HepG2 (cell line): Measurements from ENCODE around the gene ARL3. TPM values are rescaled to one million over a fixed set of nuclear protein-coding genes. Genes with fewer than 3 reads are reported as not detected.

ENCODE experiments used
- ATF3 ChIP-seq: sonication (generic); formaldehyde crosslinking; IDR thresholded peaks from 2 replicates; pipeline ENCODE4 v1.4.0; 2020; ENCODE audit warnings: missing genetic modification reagents
- HDAC2 ChIP-seq: sonication (generic); formaldehyde crosslinking; IDR thresholded peaks from 2 replicates; pipeline ENCODE4 v1.4.0; 2020; ENCODE audit warnings: missing genetic modification reagents
- HNRNPH1 ChIP-seq: fragments of 200-400 bp; formaldehyde crosslinking; optimal IDR thresholded peaks from 2 replicates; pipeline ENCODE3; 2017; ENCODE audit warnings: mild to moderate bottlenecking, low read depth, low read length
- NCOA2 ChIP-seq: sonication (generic); formaldehyde crosslinking; IDR thresholded peaks from 2 replicates; pipeline ENCODE4 v1.8.0; 2022; ENCODE audit warnings: inconsistent platforms
- PAX8 ChIP-seq: sonication (generic); formaldehyde crosslinking; IDR thresholded peaks from 2 replicates; pipeline ENCODE4 v1.8.0; 2022; ENCODE audit warnings: mild to moderate bottlenecking, missing genetic modification reagents, borderline replicate concordance
- PAXIP1 ChIP-seq: sonication (generic); formaldehyde crosslinking; conservative IDR thresholded peaks from 2 replicates; pipeline ENCODE4 v1.4.0; 2020; ENCODE audit warnings: mild to moderate bottlenecking, missing genetic modification reagents, moderate library complexity
- SP4 ChIP-seq: sonication (generic); formaldehyde crosslinking; IDR thresholded peaks from 2 replicates; pipeline ENCODE4 v1.8.1; 2023; ENCODE audit warnings: mild to moderate bottlenecking, missing genetic modification reagents
- ZBTB10 ChIP-seq: sonication (generic); formaldehyde crosslinking; IDR thresholded peaks from 2 replicates; pipeline ENCODE4 v1.4.0; 2020; ENCODE audit warnings: missing genetic modification reagents, borderline replicate concordance
- ZBTB34 ChIP-seq: sonication (generic); formaldehyde crosslinking; IDR thresholded peaks from 2 replicates; pipeline ENCODE4 v1.8.0; 2022; ENCODE audit warnings: mild to moderate bottlenecking, missing genetic modification reagents
- ZNF251 ChIP-seq: sonication (generic); formaldehyde crosslinking; IDR thresholded peaks from 2 replicates; pipeline ENCODE4 v1.9.0; 2021; ENCODE audit warnings: mild to moderate bottlenecking, missing genetic modification reagents
- ZNF274 ChIP-seq: sonication (generic); formaldehyde crosslinking; IDR thresholded peaks from 2 replicates; pipeline ENCODE4 v1.5.1; 2020; ENCODE audit warnings: mild to moderate bottlenecking, missing genetic modification reagents
- ZNF280B ChIP-seq: sonication (generic); formaldehyde crosslinking; IDR thresholded peaks from 2 replicates; pipeline ENCODE4 v1.5.0; 2020; ENCODE audit warnings: missing genetic modification reagents, mild to moderate bottlenecking, borderline replicate concordance
- ZNF431 ChIP-seq: sonication (generic); formaldehyde crosslinking; IDR thresholded peaks from 2 replicates; pipeline ENCODE4 v1.9.0; 2022; ENCODE audit warnings: missing genetic modification reagents, low read depth, mild to moderate bottlenecking, borderline replicate concordance
- ZNF709 ChIP-seq: sonication (generic); formaldehyde crosslinking; IDR thresholded peaks from 2 replicates; pipeline ENCODE4 v1.5.0; 2020; ENCODE audit warnings: mild to moderate bottlenecking, missing genetic modification reagents
- polyA plus RNA-seq, 8 experiments: library from polyadenylated mRNA; depleted of rRNA in 3 of 8; stranded (reverse) in 7 of 8; unstranded in 1 of 8; fragments of >200 nt; fragmentation: Illumina TruSeq in 4 of 8; extraction: Trizol in 4 of 8; gene quantifications; 2 replicates each; pipeline versions ENCODE4 v1.2.1 to v1.2.3, GENCODE V29; 2011 to 2016; ENCODE audit warnings: low read depth in 4 of 8, missing spikeins in 1 of 8, mixed read lengths in 1 of 8; ENCODE audit not compliant: insufficient read depth in 1 of 8
- total RNA-seq, 5 experiments: library from RNA; depleted of rRNA; stranded (reverse); fragments of >200 nt; fragmentation: Illumina TruSeq; extraction: Trizol; gene quantifications; 2 replicates each; pipeline ENCODE4 v1.2.3, GENCODE V29; 2016; ENCODE audit warnings: low read depth in 1 of 5

ARL3 gene
- total and polyA plus RNA-seq, 2 of the 13 experiments (the other 11 are each of a cell fraction or from before 2014, with no cell fraction given) = 5.2 to 6.6 TPM

- TF ChIP-seq HDAC2 (CRISPR knock-in tag) = peak; percentile 10; the same call in 1 of the 2 replicates
- TF ChIP-seq ZNF431 (CRISPR knock-in tag) = peak; percentile 69; the same call in 1 of the 2 replicates
- peak; percentile 21; the same call in 1 of the 2 replicates for TF ChIP-seq ATF3
- TF ChIP-seq ZNF709 = 0 out of 2 replicates have a peak, but pooled peaks have one; percentile 29
- no peak for TF ChIP-seq NCOA2 (CRISPR knock-in tag)
- TF ChIP-seq HNRNPH1 = peak; percentile 6
- TF ChIP-seq PAXIP1 (CRISPR knock-in tag) = 0 out of 2 replicates have a peak, but pooled peaks have one; percentile 11
- no peak for TF ChIP-seq ZNF280B
- no peak for TF ChIP-seq ZNF251 (CRISPR knock-in tag)
- no peak for TF ChIP-seq ZBTB34 (CRISPR knock-in tag)
- no peak for TF ChIP-seq ZNF274 (CRISPR knock-in tag)
- no peak; the same call in 1 of the 2 replicates for TF ChIP-seq SP4
- 0 out of 2 replicates have a peak, but pooled peaks have one; percentile 9 for TF ChIP-seq ZBTB10 (CRISPR knock-in tag)
- no peak for TF ChIP-seq PAX8 (CRISPR knock-in tag)
Observed at GRCh38 chr10:102645741-102646609, 68.2 kb downstream of the ARL3 start (continued).
